Thymus (tissue), 11 donors: Measurements from ENCODE around the gene FUT8. TPM values are rescaled to one million over a fixed set of nuclear protein-coding genes. Genes with fewer than 3 reads are reported as not detected.
"Not testable (repeated sequence)": the region's sequence is repeated elsewhere in the genome, so short reads cannot be mapped to it uniquely, and the experiment has no call there.

ENCODE experiments used
- DNase-seq, 9 donors: peaks; one replicate each; pipeline ENCODE4 v3.0.0-alpha.2; 2013; ENCODE audit warnings: low spot score in 9 of 9, low read depth in 6 of 9, missing footprints in 1 of 9
- H3K27ac ChIP-seq, 2 donors: one replicate each; pipeline ENCODE4 v1.5.1; 2013; ENCODE audit warnings: control low read depth in 1 of 2, low read depth in 1 of 2, low read length in 1 of 2, mild to moderate bottlenecking in 1 of 2, moderate library complexity in 1 of 2
- H3K27me3 ChIP-seq, 2 donors: one replicate each; pipeline ENCODE4 v1.5.1; 2013; ENCODE audit warnings: low read length in 1 of 2; ENCODE audit not compliant: control insufficient read depth in 2 of 2, insufficient read depth in 1 of 2
- H3K36me3 ChIP-seq, 2 donors: one replicate each; pipeline ENCODE4 v1.5.1; 2013; ENCODE audit warnings: low read length in 1 of 2, mild to moderate bottlenecking in 1 of 2, moderate library complexity in 1 of 2; ENCODE audit not compliant: control insufficient read depth in 2 of 2, insufficient read depth in 2 of 2
- H3K4me1 ChIP-seq, 2 donors: one replicate each; pipeline ENCODE4 v1.5.1; 2013; ENCODE audit warnings: low read length in 2 of 2; ENCODE audit not compliant: control insufficient read depth in 2 of 2, insufficient read depth in 2 of 2
- H3K4me3 ChIP-seq, 2 donors: one replicate each; pipeline ENCODE4 v1.5.1; 2013; ENCODE audit warnings: low read length in 2 of 2, control low read depth in 1 of 2, mild to moderate bottlenecking in 1 of 2
- H3K9me3 ChIP-seq, 2 donors: one replicate each; pipeline ENCODE4 v1.5.1; 2013; ENCODE audit warnings: low read length in 1 of 2, mild to moderate bottlenecking in 1 of 2; ENCODE audit not compliant: control insufficient read depth in 2 of 2, insufficient read depth in 1 of 2
- WGBS: extraction: QIAGEN DNeasy Blood & Tissue Kit; methylation state at CpG from one replicate; pipeline ENCODE4 v1.1.7; 2013; 5-methylcytosine and 5-hydroxymethylcytosine counted together
- polyA plus RNA-seq: library from polyadenylated mRNA; stranded (reverse); fragments of 200-250 nt; gene quantifications from one replicate; pipeline ENCODE4 v1.2.3, GENCODE V29; 2013
- total RNA-seq: library from RNA; stranded (reverse); fragments of 120-200 nt; gene quantifications from one replicate; pipeline ENCODE4 v1.2.4, GENCODE V29; 2013
- donor health status: healthy.

FUT8 gene
- total and polyA plus RNA-seq, 2 donors: 15.0 to 35.2 TPM

- peaks cover under 1 to 8% of the 10 kb centered on the region in 2 donors for H3K36me3 ChIP-seq
- no peak for DNase-seq
- no peak overlapping the region for H3K4me3 ChIP-seq
- 97% methylated on average over 1 of the region's 1 CpG for WGBS
- H3K4me1 ChIP-seq: no peaks in the 10 kb centered on the region
- peaks cover 0 to 6% of the 10 kb centered on the region in 2 donors for H3K9me3 ChIP-seq
- H3K27me3 ChIP-seq: no peaks in the 10 kb centered on the region
- H3K27ac ChIP-seq: no peak overlapping the region
These were observed 43.7 kb downstream of the FUT8 start for GRCh38 chr14:65456247-65456646.

- 74% methylated on average over 2 of the region's 2 CpGs for whole genome bisulfite sequencing
- no peak overlapping the region for H3K4me3 ChIP-seq
- no peak overlapping the region for H3K27ac ChIP-seq
- H3K27me3 ChIP-seq: no peaks in the 10 kb centered on the region
- DNase-seq: no peak
- H3K36me3 ChIP-seq: peaks cover 0 to 7% of the 10 kb centered on the region in 2 donors
- H3K9me3 ChIP-seq: no peaks in the 10 kb centered on the region
- H3K4me1 ChIP-seq: no peaks in the 10 kb centered on the region
These were observed 49.2 kb downstream of the FUT8 start for GRCh38 chr14:65461730-65462129.

- H3K4me1 ChIP-seq: no peaks in the 10 kb centered on the region
- 67% methylated on average over 3 of the region's 3 CpGs for WGBS
- H3K27me3 ChIP-seq: no peaks in the 10 kb centered on the region
- DNase-seq: no peak
- H3K4me3 ChIP-seq: no peak overlapping the region
- no peaks in the 10 kb centered on the region for H3K9me3 ChIP-seq
- H3K27ac ChIP-seq: no peak overlapping the region
- H3K36me3 ChIP-seq: peaks cover 0 to 7% of the 10 kb centered on the region in 2 donors
These were observed 49.9 kb downstream of the FUT8 start for GRCh38 chr14:65462411-65462810.

- no peak for DNase-seq
- H3K27ac ChIP-seq: no peak overlapping the region
- no peak overlapping the region for H3K4me3 ChIP-seq
- peaks cover 3 to 7% of the 10 kb centered on the region in 2 donors for H3K36me3 ChIP-seq
- H3K27me3 ChIP-seq: no peaks in the 10 kb centered on the region
- 100% methylated on average over 1 of the region's 1 CpG for WGBS
- H3K4me1 ChIP-seq: no peaks in the 10 kb centered on the region
- no peaks in the 10 kb centered on the region for H3K9me3 ChIP-seq
These were observed 53.1 kb downstream of the FUT8 start for GRCh38 chr14:65465584-65465983.

- DNase-seq, H3K27ac ChIP-seq, H3K27me3 ChIP-seq, H3K9me3 ChIP-seq, H3K4me3 ChIP-seq, H3K4me1 ChIP-seq, H3K36me3 ChIP-seq: not testable (repeated sequence)
- 98% methylated on average over 8 of the region's 8 CpGs for WGBS
These were observed 55.4 kb downstream of the FUT8 start for GRCh38 chr14:65467926-65468325.

GRCh38 chr14:65469903-65470302, 57.4 kb downstream of the FUT8 start:
- no peaks in the 10 kb centered on the region for H3K9me3 ChIP-seq
- H3K4me1 ChIP-seq: no peaks in the 10 kb centered on the region
- H3K4me3 ChIP-seq: no peak overlapping the region
- peaks cover 0 to 7% of the 10 kb centered on the region in 2 donors for H3K36me3 ChIP-seq
- no peaks in the 10 kb centered on the region for H3K27me3 ChIP-seq
- 87% methylated on average over 11 of the region's 11 CpGs for WGBS
- no peak for DNase-seq
- no peak overlapping the region for H3K27ac ChIP-seq

- no peak for DNase-seq
- no peaks in the 10 kb centered on the region for H3K27me3 ChIP-seq
- no peak overlapping the region for H3K27ac ChIP-seq
- no peak overlapping the region for H3K4me3 ChIP-seq
- 97% methylated on average over 13 of the region's 13 CpGs for WGBS
- no peaks in the 10 kb centered on the region for H3K9me3 ChIP-seq
- H3K36me3 ChIP-seq: peaks cover 0 to 7% of the 10 kb centered on the region in 2 donors
- H3K4me1 ChIP-seq: no peaks in the 10 kb centered on the region
These were observed 57.9 kb downstream of the FUT8 start for GRCh38 chr14:65470404-65470880.

GRCh38 chr14:65471038-65471878, 58.7 kb downstream of the FUT8 start:
- WGBS: 93% methylated on average over 5 of the region's 5 CpGs
- Histone ChIP-seq H3K27ac (no peak overlapping the region), H3K27me3 (no peaks in the 10 kb centered on the region), H3K9me3 (no peaks in the 10 kb centered on the region), H3K4me1 (no peaks in the 10 kb centered on the region), H3K36me3 (peaks cover 0 to 7% of the 10 kb centered on the region in 2 donors), H3K4me3 (no peak overlapping the region)
- DNase-seq: no peak

- Histone ChIP-seq H3K27me3 (no peaks in the 10 kb centered on the region), H3K9me3 (no peaks in the 10 kb centered on the region), H3K4me1 (no peaks in the 10 kb centered on the region), H3K36me3 (peaks cover 0 to 7% of the 10 kb centered on the region in 2 donors), H3K4me3 (no peak overlapping the region), H3K27ac (no peak overlapping the region)
- DNase-seq: no peak
These were observed 59.7 kb downstream of the FUT8 start for GRCh38 chr14:65472189-65472588.
